Kidney epithelial cell (primary cell): ENCODE results near the gene ATAT1. TPM values are rescaled to one million over a fixed set of nuclear protein-coding genes. Genes with fewer than 3 reads are reported as not detected.

Experiments used
- DNase-seq: peaks from one replicate; pipeline ENCODE4 v3.0.0-alpha.2; 2010; ENCODE audit warnings: low read depth
- H3K27me3 ChIP-seq: 2 replicates; pipeline ENCODE4 v1.6.0; 2011; ENCODE audit warnings: low read length; ENCODE audit not compliant: control insufficient read depth, insufficient read depth
- H3K36me3 ChIP-seq: 2 replicates; pipeline ENCODE4 v1.5.1; 2011; ENCODE audit warnings: low read length; ENCODE audit not compliant: control insufficient read depth, insufficient read depth
- H3K4me3 ChIP-seq: 2 replicates; pipeline ENCODE4 v1.5.1; 2011; ENCODE audit warnings: low read depth, mild to moderate bottlenecking, control low read depth, low read length
- total RNA-seq: library from RNA; depleted of rRNA; stranded (reverse); fragments of >200 nt; gene quantifications from 2 replicates; pipeline ENCODE4 v1.2.3, GENCODE V29; 2015
- TF ChIP-seq, protein P1 (sequence below): IDR thresholded peaks from 2 replicates; pipeline ENCODE4 v1.5.1; 2011; ENCODE audit warnings: mild to moderate bottlenecking, moderate library complexity, low read length, control low read depth, inconsistent platforms; ENCODE audit not compliant: insufficient read depth, poor library complexity, severe bottlenecking

The ATAT1 gene
- total RNA-seq, 1 donor from 2014 or later = 8.5 TPM

DNA sequence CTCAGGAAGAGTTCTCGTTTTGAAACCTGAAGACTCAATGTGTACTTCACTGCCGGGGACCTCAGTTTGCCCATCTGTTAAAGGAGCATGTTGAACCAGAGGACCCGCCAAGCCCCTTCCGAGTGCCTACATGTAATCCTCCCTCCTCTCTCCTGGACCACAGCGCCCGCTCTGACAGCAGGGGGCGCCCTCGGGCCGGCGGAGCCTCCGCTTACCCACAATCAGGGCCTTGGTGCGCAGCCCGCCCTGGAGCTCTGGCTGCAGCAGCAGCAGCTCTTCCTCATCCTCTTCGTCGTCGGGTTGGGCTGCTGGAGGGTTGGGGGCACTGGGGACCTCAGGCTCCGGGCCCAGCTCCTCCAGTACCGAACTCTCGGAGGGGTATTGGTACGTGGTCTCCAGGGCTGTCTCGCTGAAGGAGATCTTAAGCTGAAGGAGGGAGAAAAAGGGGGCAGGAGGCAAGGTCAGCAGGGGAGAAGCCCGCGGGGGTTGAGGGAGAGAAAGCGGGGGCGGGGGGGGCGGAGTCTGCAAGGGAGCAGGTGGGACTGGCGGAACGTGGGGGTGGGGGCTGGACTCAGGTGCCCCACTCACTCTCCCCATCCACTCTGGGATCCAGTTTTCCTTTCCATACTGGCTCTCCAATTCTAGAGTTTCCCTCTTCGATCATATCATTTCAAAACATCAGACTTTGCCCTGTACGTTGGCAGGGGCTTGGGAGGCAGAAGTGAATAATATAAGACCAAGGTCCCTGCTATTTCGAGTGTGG is 52.5 kb downstream of the ATAT1 start:
- TF ChIP-seq, protein P1, sequence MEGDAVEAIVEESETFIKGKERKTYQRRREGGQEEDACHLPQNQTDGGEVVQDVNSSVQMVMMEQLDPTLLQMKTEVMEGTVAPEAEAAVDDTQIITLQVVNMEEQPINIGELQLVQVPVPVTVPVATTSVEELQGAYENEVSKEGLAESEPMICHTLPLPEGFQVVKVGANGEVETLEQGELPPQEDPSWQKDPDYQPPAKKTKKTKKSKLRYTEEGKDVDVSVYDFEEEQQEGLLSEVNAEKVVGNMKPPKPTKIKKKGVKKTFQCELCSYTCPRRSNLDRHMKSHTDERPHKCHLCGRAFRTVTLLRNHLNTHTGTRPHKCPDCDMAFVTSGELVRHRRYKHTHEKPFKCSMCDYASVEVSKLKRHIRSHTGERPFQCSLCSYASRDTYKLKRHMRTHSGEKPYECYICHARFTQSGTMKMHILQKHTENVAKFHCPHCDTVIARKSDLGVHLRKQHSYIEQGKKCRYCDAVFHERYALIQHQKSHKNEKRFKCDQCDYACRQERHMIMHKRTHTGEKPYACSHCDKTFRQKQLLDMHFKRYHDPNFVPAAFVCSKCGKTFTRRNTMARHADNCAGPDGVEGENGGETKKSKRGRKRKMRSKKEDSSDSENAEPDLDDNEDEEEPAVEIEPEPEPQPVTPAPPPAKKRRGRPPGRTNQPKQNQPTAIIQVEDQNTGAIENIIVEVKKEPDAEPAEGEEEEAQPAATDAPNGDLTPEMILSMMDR = peak; percentile 98
- DNase-seq = no peak
- H3K36me3 ChIP-seq = peaks cover 1% of the 10 kb centered on the region
- no peak overlapping the region for H3K4me3 ChIP-seq
- no peaks in the 10 kb centered on the region for H3K27me3 ChIP-seq

DNA sequence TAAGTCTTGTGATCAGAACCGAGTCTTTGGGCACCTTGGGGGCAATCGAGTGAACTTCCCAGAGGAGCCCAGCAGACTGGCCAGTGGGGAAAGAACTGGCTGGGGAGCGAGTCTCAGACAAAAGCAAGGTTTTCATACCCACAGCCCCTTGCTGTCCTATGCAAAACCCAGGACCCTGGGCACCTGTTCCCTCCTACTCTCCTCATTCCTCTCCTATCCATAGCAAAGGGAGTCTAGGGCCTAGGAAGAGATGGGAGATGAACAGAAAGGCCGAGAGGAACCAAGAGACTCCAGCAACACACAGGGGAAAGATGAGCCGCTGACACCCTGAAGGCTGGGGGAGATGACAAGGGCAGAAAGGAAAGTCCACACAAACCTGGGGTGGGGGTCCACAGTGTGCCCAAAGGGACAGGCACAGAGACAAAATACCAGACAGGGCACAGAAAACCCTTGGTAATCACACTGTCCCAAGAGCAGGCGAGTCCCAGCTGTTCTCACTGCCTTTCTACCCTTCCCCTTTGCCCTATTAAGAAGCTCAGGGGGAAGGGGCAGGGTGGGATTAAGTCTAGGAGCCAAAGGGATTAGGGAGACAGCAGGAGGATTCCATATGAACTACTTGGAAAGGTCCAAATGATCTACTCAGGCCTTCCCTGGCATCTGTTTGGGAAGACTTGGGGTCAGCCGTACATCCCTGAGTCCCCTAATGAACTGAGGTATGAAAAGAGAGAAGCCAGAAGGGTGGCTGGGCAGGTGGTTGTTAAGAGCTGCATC is 53.3 kb downstream of the ATAT1 start:
- TF ChIP-seq, protein P1 = no peak
- no peak overlapping the region for H3K4me3 ChIP-seq
- no peaks in the 10 kb centered on the region for H3K27me3 ChIP-seq
- H3K36me3 ChIP-seq = peaks cover 3% of the 10 kb centered on the region
- no peak for DNase-seq

DNA sequence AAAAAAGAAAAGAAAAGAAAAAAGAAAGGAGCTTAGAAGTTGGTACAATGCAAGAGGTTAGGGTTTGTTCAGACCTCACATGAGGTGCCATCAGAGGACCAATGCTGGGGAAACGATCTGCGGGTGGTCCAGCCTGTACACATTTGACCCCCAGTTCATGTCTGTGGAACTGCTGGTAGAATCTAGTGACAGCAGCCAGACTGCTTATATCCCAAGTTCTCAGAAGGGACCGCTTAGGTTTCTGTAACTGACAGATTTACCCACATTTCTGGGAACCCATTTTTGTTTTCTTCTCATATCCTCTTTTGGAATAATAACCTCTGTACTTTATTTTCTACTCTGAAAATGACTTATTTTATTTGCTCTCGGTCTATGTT is 55.1 kb downstream of the ATAT1 start:
- Histone ChIP-seq H3K27me3 (no peaks in the 10 kb centered on the region), H3K4me3 (no peak overlapping the region), H3K36me3 (peaks cover 3% of the 10 kb centered on the region)
- DNase-seq = no peak
- TF ChIP-seq, protein P1 = no peak

DNA sequence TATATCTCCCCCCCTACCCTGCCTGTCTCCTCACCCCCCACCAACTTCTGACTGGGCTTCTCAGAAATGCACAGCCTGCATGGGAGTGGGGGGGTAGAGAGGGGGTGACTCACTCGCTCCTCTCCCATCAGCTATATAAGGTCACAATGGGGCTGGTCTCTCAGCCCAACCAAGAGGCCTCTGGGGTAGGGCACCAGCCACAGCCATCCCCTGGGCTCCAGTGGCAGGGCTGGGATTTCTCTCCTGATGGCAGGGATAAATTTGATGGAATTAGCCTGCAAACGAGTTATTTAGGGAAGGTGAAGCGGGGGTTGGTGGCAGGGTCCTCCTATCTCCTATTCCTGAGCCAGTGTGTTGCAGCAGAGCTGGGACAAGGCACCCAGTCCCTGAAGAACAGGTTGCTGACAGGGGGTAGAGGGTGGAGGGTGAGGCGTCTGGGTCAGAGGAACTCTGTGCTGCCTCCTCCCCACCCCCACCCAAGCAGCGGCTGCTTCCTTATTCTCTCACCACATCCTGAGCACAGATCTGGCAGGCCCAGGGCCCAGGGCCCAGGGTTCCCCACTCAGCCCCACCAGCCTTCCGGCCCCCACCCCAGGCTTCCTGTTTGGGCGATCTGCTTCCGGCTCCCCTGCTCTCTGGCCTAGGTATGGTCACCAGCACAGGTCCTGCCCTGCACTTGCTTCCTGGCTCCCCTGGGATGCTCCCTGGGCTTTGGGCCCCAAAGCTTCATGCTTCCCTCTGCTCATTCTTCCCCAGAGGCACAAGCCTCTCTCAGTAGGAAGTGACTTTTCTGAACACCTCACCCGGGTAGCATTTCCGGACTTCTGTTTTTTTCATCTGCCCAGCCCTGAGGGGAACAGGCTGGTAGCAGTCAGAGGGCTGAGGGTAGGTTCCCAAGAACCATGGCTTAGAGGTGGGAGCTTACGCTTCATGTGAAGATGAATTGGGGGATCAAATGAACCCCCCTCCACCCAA is 55.8 kb downstream of the ATAT1 start:
- Histone ChIP-seq H3K36me3 (peaks cover 3% of the 10 kb centered on the region), H3K4me3 (peak overlapping the region; percentile 85), H3K27me3 (no peaks in the 10 kb centered on the region)
- DNase-seq = peak; percentile 65
- TF ChIP-seq, protein P1 = no peak

DNA sequence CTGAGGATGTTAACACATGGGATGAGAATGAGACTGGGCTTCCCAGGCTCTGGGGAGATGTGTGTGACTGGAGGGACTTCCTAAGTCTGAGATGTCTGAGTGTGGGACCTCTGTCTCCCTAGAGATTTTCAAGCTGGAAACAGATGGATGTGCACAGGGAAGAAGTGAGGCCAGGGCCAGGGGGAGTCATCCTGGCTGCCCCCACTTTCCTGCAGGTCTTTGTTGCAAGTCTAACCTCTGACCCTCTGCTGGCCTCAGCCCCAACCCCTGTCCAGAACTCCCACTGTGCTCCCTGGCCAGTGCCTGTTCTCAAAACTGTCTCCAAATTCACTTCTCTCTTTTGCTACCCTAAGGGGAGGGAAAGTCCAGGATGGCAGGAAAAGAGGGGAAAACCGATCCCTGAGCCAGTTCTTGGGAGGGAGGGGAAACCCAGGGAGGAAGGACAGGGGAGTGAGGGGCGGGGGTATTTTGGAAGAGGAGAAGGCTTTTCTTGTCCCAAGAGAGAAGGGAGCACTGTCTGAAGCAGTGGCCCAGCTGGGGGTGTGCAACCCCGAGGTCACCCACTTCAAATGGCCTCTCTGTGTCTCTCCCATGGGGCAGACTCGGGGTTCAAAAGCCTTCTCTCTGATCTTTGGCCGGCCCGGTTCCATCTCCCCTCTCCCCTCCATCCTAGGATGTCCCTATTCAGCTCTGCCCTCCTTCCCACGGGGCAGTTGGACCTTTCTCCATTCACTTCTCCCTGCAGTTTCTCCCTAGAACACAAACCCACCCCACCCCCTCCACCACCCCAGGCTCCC is 56.7 kb downstream of the ATAT1 start:
- H3K36me3 ChIP-seq = peaks cover 3% of the 10 kb centered on the region
- TF ChIP-seq, protein P1 = no peak
- no peak for DNase-seq

More for the DNA sequence above, 56.7 kb downstream of the ATAT1 start:
- peak overlapping the region; percentile 85 for H3K4me3 ChIP-seq
- H3K27me3 ChIP-seq = no peaks in the 10 kb centered on the region
